CD4-positive, alpha-beta T cell treated with Interleukin-2 at 100 ng/mL for 4 hours (primary cell): ENCODE results near the gene NOXO1.

ENCODE experiments used
- DNase-seq: peaks from one replicate; pipeline ENCODE4 v3.0.0-alpha.2; 2020; ENCODE audit warnings: low spot score

NOXO1 gene

GRCh38 chr16:1997494-1998359 is 16.5 kb upstream of the NOXO1 start:
- no peak for DNase-seq

- no peak for DNase-seq
Measured at GRCh38 chr16:1993731-1994131, 12.5 kb upstream of the NOXO1 start.

GRCh38 chr16:1992704-1993317 is 11.5 kb upstream of the NOXO1 start:
- no peak for DNase-seq

- DNase-seq: peak; percentile 97
Measured at GRCh38 chr16:1991948-1992703, 10.9 kb upstream of the NOXO1 start.

GRCh38 chr16:1991588-1991947 is 10.3 kb upstream of the NOXO1 start:
- no peak for DNase-seq

- DNase-seq: peak; percentile 66
Measured at GRCh38 chr16:1991135-1991551, 9.9 kb upstream of the NOXO1 start.

- peak; percentile 42 for DNase-seq
Measured at GRCh38 chr16:1990351-1991134, 9.3 kb upstream of the NOXO1 start.

GRCh38 chr16:1990101-1990350 is 8.8 kb upstream of the NOXO1 start:
- DNase-seq: no peak

GRCh38 chr16:1989209-1990100 is 8.2 kb upstream of the NOXO1 start, which contains the start of gene SYNGR3:
TSS of gene SYNGR3 (plus strand) at chr16:1989970. CDS start at chr16:1990103, 133 bp downstream.
- no peak for DNase-seq

- no peak for DNase-seq
Measured at GRCh38 chr16:1987198-1987597, 5.9 kb upstream of the NOXO1 start.

- DNase-seq: no peak
Measured at GRCh38 chr16:1985466-1986150, 4.3 kb upstream of the NOXO1 start.

GRCh38 chr16:1984347-1985225 is 3.3 kb upstream of the NOXO1 start:
- DNase-seq: no peak

GRCh38 chr16:1983544-1984346 is 2.5 kb upstream of the NOXO1 start, which contains the start of gene GFER:
TSS of gene GFER (plus strand) at chr16:1984193. CDS start at chr16:1984219, 26 bp downstream.
- DNase-seq: peak; percentile 75

GRCh38 chr16:1982991-1983543 is 1.8 kb upstream of the NOXO1 start:
- DNase-seq: no peak

- DNase-seq: no peak
Measured at GRCh38 chr16:1982013-1982433, 754 bp upstream of the NOXO1 start.

- DNase-seq: no peak
Measured at GRCh38 chr16:1980770-1981087, 540 bp downstream of the NOXO1 start.

GRCh38 chr16:1980030-1980769 is 1.1 kb downstream of the NOXO1 start:
- DNase-seq: no peak
